ENCODE results near the gene ZFYVE28.

The ZFYVE28 gene

DNA sequence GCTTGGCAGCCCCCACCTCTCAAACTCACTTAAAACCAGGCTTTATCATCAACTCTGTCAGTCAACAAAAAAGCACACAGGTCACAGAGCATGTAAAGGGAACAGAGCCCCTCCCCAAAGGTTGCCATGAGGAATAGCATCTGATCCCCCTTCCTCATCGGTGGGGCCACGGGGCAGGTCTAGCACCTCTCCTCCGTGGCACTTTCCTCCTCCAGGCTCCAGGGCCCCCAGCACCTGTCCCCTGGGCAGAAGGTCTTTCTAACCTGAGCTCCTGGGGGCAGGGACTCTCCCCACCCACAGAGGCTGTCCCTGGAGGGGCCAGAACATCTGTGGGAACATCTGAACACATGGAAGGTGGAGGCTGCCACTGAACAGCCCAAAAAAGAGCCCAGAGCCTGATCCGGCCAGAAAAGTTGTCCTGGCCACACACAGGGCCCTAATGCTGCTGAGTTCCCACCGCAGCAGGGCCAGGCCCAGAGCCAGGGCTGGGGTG is 65.7 kb downstream of the ZFYVE28 start:
- peak; percentile 37 for DNase-seq (ENCODE audit: low spot score)

GRCh38 chr4:2352171-2352570 is 66.3 kb downstream of the ZFYVE28 start:
- DNase-seq (ENCODE audit: low spot score), result no peak

GRCh38 chr4:2350982-2351381 is 67.5 kb downstream of the ZFYVE28 start:
- no peak for DNase-seq (ENCODE audit: low spot score)

GRCh38 chr4:2348786-2349185 is 69.7 kb downstream of the ZFYVE28 start:
- DNase-seq (ENCODE audit: low spot score), result no peak

GRCh38 chr4:2347190-2347589 is 71.3 kb downstream of the ZFYVE28 start:
- DNase-seq (ENCODE audit: low spot score), result no peak

- no peak for DNase-seq (ENCODE audit: low spot score)
Measured at GRCh38 chr4:2343476-2343875, 75.0 kb downstream of the ZFYVE28 start.

- no peak for DNase-seq (ENCODE audit: low spot score)
Measured at GRCh38 chr4:2341911-2342652, 76.4 kb downstream of the ZFYVE28 start.

- no peak for DNase-seq (ENCODE audit: low spot score)
Measured at GRCh38 chr4:2341261-2341841, 77.1 kb downstream of the ZFYVE28 start.

- DNase-seq (ENCODE audit: low spot score), result peak; percentile 32
Measured at GRCh38 chr4:2340272-2341061, 78.0 kb downstream of the ZFYVE28 start.

DNA sequence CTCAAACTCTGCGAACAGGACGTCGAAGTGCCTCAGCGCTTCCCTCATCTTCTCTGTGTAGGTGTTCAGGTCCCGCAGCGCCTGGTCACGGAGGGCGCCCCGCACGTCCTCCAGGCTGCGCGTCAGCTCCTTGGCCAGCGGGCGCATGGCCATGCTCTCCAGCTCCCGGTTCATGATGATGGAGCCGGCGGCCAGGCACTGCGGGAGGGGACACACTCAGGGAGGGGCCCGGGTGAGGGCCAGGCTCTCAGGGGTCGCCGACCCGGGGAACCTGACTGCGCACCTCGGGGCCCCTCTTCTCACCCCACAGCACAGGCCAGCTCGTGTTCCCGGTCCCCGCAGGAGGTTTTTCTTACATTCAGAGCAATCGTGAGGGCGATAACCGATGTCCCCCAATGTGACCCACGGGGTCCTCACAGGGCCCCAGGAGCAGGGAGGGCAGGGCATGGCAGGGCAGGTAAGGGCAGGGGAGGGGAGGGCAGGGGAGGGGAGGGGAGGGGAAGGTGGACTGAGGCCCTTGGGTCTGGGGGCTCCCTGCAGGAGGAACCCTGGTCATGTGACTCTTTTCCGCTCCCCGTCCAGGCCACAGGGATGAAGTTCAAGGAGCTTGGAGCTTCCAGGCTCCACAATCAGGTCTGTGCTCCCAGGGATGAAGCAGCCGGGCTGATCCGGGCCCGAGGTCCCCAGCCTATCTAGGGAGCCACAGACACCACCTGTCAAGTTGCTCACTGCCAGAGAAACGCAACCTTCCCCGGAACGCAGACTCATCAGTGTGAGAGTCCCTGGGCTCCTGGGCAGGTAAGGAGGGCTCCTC is 78.8 kb downstream of the ZFYVE28 start:
- peak; percentile 29 for DNase-seq (ENCODE audit: low spot score)

DNA sequence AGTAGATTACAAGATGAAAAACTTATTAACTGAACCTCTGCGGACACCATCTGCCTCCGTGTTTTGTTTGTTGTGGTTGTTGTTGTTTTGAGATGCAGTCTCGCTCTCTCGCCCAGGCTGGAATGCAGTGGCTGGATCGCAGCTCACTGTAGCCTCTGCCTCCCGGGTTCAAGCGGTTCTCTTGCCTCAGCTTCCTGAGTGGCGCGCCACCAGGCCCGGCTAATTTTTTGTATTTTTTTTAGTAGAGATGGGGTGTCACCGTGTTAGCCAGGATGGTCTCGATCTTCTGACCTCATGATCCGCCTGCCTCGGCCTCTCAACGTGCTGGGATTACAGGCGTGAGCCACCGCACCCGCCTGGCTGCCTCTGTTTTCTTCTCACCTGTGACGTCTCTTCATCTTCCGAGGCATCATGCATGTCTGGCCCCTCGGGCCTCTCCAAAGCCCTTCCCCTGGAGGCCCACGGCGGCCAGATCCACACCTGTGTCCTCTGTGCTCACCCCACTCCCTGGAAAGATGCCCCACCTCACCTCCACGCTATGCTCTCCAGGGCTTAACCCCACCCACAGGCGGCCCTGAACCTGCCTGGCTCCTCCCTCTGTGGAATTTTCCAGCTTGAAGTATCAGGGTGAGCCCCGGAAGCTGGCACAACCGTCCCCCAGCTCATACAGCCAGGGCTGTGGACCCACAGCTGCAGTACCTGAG is 79.5 kb downstream of the ZFYVE28 start:
- DNase-seq (ENCODE audit: low spot score), result no peak

GRCh38 chr4:2337896-2338295 is 80.5 kb downstream of the ZFYVE28 start:
- peak; percentile 29 for DNase-seq (ENCODE audit: low spot score)

- peak; percentile 24 for DNase-seq (ENCODE audit: low spot score)
Measured at GRCh38 chr4:2337131-2337723, 81.2 kb downstream of the ZFYVE28 start.

DNA sequence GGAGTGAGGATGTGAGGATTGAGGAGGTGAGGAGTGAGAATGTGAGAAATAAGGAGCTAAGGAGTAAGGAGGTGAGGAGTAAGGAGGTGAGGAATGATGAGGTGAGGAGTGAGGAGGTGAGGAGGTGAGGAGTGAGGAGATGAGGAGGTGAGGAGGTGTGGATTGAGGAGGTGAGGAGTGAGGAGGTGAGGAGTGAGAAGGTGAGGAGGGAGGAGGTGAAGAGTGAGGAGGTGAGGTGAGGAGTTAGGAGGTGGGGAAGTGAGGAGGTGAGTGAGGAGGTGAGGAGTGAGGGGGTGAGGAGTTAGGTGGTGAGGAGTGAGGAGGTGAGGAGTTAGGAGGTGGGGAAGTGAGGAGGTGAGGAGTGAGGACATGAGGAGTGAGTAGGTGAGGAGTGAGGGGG is 81.8 kb downstream of the ZFYVE28 start:
- DNase-seq (ENCODE audit: low spot score), result no peak

- no peak for DNase-seq (ENCODE audit: low spot score)
Measured at GRCh38 chr4:2335729-2336101, 82.7 kb downstream of the ZFYVE28 start.

DNA sequence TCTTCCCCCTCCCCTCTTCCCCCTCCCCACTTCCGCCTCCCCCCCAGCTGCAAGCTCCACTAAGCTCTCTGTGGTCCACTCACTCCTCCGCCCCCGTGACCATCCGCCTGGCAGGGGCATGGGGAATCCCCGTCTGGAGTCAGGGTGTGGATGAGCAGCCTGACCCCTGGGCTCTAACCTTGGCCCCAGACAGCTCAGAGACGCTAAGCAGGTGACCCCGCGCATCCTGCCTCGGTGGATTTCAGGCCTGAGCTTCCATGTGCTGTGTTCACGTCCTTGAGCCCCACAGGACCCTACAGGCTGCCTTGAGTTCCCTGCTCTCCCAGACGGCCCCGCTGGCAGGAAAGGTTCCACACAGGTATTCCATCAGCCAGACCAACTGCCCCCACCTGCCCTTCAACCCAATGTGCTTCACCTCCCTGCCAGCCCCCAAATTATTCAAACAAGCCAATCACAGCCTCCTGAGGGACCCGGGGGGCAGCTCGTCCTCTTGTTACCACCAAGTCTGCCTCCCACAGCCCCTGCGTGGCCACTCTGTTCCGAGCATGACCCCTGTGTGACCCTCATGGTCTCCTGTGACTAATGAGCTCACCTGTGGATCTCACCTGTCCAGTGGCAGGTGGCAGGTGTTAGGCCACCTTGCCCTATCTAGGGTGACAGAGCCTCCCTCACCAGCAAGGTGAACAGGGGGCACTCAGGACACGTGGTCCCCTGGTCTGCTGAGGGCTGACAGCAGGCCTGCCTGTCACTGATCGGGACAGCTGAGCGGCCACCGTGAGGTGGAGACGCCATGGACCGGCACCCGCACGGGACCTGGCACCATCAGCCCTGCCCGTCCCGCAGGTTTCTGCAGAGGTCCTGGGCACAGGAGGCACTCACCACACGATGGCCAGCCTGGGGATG is 83.4 kb downstream of the ZFYVE28 start:
- peak; percentile 26 for DNase-seq (ENCODE audit: low spot score)

DNA sequence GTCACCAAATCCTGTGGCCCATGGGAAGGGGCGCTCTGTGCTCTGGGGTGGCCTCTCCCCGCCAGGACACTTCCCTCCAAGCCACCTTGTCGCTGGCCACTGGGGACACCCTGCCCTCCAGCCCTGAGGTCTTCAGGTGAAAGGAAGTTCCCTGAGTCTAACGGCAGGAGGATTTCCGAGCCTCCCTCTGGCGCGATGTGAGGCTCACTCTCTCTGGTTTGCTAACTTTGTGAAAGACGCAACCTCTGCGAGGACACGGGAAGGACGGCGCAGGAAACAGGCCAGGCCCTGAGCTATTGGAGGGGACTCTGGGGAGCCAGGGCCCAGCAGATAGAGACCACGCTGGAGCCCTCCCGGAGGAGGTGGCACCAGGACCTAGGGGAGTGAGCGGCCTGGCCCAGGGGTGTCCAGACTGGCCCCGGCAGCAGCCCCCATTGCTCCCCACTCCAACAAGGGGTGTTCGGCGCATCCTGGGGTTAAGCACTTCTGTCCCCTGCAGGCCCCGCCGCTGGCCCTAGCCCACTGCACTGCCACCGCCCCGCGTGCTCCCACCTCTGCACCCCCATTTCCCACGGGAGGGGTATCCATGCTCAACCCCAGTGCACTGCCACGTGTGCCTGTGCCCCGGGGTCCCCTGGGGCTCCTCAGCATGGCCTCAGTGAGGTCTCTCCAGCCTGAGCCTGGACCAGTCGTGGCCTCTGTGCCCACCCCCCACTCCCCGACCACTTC is 84.4 kb downstream of the ZFYVE28 start:
- DNase-seq (ENCODE audit: low spot score), result peak; percentile 28

DNA sequence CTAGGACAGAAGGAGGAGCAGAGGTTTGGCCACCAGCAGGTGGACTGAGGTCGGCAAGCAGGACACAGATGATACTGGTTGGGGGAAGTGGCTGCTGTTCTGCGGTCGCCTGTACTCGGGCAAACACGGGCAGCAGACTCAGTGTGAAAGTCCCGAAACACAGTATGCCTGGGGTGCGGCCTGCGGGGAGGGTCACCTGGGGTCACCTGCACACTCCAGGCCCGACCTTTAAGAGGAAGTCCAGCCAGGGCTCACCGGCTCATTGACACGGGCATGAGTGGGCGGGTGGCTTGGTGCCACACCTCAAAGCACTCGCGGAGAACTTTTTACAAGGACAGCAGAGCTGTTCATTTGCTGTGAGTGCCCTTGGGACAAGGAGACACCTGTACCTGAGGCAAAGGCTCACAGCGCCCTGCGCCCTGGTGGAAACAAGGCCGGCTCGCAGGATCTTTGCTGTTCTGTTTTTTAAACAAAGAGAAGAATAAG is 85.0 kb downstream of the ZFYVE28 start:
- peak; percentile 29 for DNase-seq (ENCODE audit: low spot score)

GRCh38 chr4:2332976-2333319 is 85.5 kb downstream of the ZFYVE28 start:
- peak; percentile 38 for DNase-seq (ENCODE audit: low spot score)
